Thyroid gland (tissue), 4 donors: ENCODE results near the gene DLL3.

Experiments used
- POLR2A ChIP-seq, 2 donors: fragments of 450-650 bp; IDR thresholded peaks; one replicate each; pipeline ENCODE4 v1.6.1; 2017; ENCODE audit warnings: antibody characterized with exemption in 2 of 2, mild to moderate bottlenecking in 2 of 2, moderate library complexity in 1 of 2
- TF ChIP-seq, protein P1 (sequence below), 6 experiments: fragments of 200-600 bp in 3 of 6; fragments of 450-650 bp in 3 of 6; sonication (generic) in 3 of 6; IDR thresholded peaks; one replicate each; pipeline ENCODE4 v1.5.1; 2016 to 2019; ENCODE audit warnings: antibody characterized with exemption in 6 of 6, mild to moderate bottlenecking in 2 of 6, inconsistent platforms in 1 of 6, moderate library complexity in 1 of 6

DNA sequence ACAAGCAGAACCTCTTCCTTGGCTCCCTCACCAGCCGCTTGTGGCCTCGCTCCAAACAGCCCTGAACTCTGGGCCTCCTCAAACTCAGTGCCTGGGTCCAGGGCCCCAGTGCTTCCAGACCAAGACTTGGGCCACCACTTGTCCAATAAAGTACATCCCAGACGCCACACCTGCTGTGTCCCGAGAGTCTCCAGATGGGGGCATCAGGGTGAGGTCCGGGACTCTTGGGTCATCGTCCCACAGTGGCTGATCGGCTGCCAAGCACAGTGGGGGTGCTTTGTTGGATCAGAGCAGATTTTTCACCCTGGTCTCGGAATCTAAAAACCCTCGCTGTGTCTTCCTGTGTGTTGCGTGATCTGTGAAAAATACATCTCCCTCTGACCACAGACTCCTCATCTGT lies 9.0 kb upstream of the DLL3 start:
- TF ChIP-seq, protein P1, sequence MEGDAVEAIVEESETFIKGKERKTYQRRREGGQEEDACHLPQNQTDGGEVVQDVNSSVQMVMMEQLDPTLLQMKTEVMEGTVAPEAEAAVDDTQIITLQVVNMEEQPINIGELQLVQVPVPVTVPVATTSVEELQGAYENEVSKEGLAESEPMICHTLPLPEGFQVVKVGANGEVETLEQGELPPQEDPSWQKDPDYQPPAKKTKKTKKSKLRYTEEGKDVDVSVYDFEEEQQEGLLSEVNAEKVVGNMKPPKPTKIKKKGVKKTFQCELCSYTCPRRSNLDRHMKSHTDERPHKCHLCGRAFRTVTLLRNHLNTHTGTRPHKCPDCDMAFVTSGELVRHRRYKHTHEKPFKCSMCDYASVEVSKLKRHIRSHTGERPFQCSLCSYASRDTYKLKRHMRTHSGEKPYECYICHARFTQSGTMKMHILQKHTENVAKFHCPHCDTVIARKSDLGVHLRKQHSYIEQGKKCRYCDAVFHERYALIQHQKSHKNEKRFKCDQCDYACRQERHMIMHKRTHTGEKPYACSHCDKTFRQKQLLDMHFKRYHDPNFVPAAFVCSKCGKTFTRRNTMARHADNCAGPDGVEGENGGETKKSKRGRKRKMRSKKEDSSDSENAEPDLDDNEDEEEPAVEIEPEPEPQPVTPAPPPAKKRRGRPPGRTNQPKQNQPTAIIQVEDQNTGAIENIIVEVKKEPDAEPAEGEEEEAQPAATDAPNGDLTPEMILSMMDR (IDR thresholded peaks at IDR 0.05): no peak
- TF ChIP-seq POLR2A (IDR thresholded peaks at IDR 0.05): no peak
